ENCODE measurements around the gene PDE2A.

DNA sequence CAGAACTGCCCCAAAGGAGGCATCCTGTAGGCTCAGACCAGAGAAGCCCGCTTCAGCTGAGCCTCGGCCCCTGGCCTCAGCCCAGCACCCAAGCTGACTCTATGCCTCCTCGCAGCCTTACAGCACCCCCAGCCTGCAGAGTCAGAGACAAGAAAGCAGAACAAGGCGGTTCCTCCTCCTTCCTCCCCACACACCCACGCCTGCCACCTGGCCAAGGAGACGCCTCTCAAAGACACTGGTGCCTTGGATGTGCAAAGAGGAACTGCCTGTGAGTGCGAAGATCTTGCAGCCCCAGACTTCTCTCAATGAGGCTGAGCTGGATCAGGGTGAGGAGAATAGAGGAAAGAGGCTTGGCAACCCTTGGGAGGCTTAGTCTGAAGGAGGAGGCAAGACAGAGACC, 60.2 kb downstream of the PDE2A start:
- TF ChIP-seq CTCF (conservative IDR thresholded peaks at IDR 0.05) (no peak), EZH2 (IDR thresholded peaks at IDR 0.05; ENCODE audit: low read depth) (no peak)

Data from PC-9 (cell line).